ENCODE measurements around the gene CCDC159.

Gene CCDC159

GRCh38 chr19:11361037-11361770 is 14.9 kb downstream of the CCDC159 start:
- Histone ChIP-seq H3K36me3 (ENCODE audit: control insufficient read depth in 2 of 2, insufficient read depth in 1 of 2, low read length in 2 of 2) (peaks cover 0 to 23% of the 10 kb centered on the region in 2 experiments; a peak in 1 of 3 replicates), H3K27ac (ENCODE audit: extremely low read depth, low read depth, low read length) (no peak overlapping the region), H3K9me3 (ENCODE audit: control insufficient read depth, insufficient read depth, low read depth, low read length) (no peaks in the 10 kb centered on the region), H3K4me1 (ENCODE audit: control insufficient read depth, insufficient read depth, low read length) (no peaks in the 10 kb centered on the region), H3K4me3 (ENCODE audit: low read depth, low read length) (no peak overlapping the region)
- TF ChIP-seq WT1 (tag by site-specific recombination; IDR thresholded peaks at IDR 0.05): no peak
- TF ChIP-seq PRDM1 (tag by site-specific recombination; IDR thresholded peaks at IDR 0.05): no peak
- TF ChIP-seq GFI1B (tag by site-specific recombination; IDR thresholded peaks at IDR 0.05): no peak
- TF ChIP-seq ZNF510 (tag by site-specific recombination; IDR thresholded peaks at IDR 0.05; ENCODE audit: insufficient replicate concordance): no peak
- peak; percentile 46; the same call in 1 of the 2 replicates for TF ChIP-seq ZNF341 (tag by site-specific recombination; IDR thresholded peaks at IDR 0.05; ENCODE audit: low read depth)
- TF ChIP-seq ZNF311 (tag by site-specific recombination; IDR thresholded peaks at IDR 0.05; ENCODE audit: borderline replicate concordance): no peak
- TF ChIP-seq PATZ1 (tag by site-specific recombination; IDR thresholded peaks at IDR 0.05): no peak
- no peak for TF ChIP-seq ZNF560 (tag by site-specific recombination; IDR thresholded peaks at IDR 0.05; ENCODE audit: borderline replicate concordance)
- no peak for TF ChIP-seq TSHZ1 (tag by site-specific recombination; IDR thresholded peaks at IDR 0.05; ENCODE audit: borderline replicate concordance)
- no peak for TF ChIP-seq ZNF354C (tag by site-specific recombination; IDR thresholded peaks at IDR 0.05; ENCODE audit: borderline replicate concordance, low read depth)
- TF ChIP-seq ZNF600 (tag by site-specific recombination; IDR thresholded peaks at IDR 0.05): peak; percentile 11; the same call in 1 of the 2 replicates
- TF ChIP-seq ZBTB7A (tag by site-specific recombination; IDR thresholded peaks at IDR 0.05; ENCODE audit: low read depth): no peak
- TF ChIP-seq ZNF132 (tag by site-specific recombination; IDR thresholded peaks at IDR 0.05; ENCODE audit: borderline replicate concordance): no peak
- peak; percentile 59 for TF ChIP-seq SCRT2 (tag by site-specific recombination; IDR thresholded peaks at IDR 0.05)
- TF ChIP-seq ZNF76 (tag by site-specific recombination; IDR thresholded peaks at IDR 0.05; ENCODE audit: borderline replicate concordance, low read depth): no peak
- no peak for TF ChIP-seq ZNF404 (tag by site-specific recombination; IDR thresholded peaks at IDR 0.05)
- TF ChIP-seq REST (tag by site-specific recombination; IDR thresholded peaks at IDR 0.05): peak; percentile 90
- ChIA-PET CTCF (interaction anchor here (1.2 kb wide), 1 partner anchor 13 kb away, joined by 3 read pairs; the partner anchor contains the start of gene SWSAP1), POLR2A (interaction anchor here (1.0 to 2.3 kb wide), 2 partner anchors 13 to 67 kb away, joined by 4 to 15 read pairs; partner anchors contain the start of gene SWSAP1)
